ENCODE data around the gene PCBD2. TPM values are rescaled to one million over a fixed set of nuclear protein-coding genes. Genes with fewer than 3 reads are reported as not detected.

PCBD2 gene
- total and polyA plus RNA-seq, 2 experiments from 2014 or later: 8.7 to 16.0 TPM

- TF ChIP-seq CTCF (conservative IDR thresholded peaks at IDR 0.05; ENCODE audit: low read depth in 2 of 2) (no peak), EZH2 (IDR thresholded peaks at IDR 0.05; ENCODE audit: low read depth, unreplicated experiment) (no peak), POLR2AphosphoS5 (IDR thresholded peaks at IDR 0.05; ENCODE audit: low read depth) (no peak), NANOG (IDR thresholded peaks at IDR 0.05; ENCODE audit: borderline replicate concordance) (no peak)
Observed at GRCh38 chr5:134969166-134969565, 64.2 kb downstream of the PCBD2 start (continued).

DNA sequence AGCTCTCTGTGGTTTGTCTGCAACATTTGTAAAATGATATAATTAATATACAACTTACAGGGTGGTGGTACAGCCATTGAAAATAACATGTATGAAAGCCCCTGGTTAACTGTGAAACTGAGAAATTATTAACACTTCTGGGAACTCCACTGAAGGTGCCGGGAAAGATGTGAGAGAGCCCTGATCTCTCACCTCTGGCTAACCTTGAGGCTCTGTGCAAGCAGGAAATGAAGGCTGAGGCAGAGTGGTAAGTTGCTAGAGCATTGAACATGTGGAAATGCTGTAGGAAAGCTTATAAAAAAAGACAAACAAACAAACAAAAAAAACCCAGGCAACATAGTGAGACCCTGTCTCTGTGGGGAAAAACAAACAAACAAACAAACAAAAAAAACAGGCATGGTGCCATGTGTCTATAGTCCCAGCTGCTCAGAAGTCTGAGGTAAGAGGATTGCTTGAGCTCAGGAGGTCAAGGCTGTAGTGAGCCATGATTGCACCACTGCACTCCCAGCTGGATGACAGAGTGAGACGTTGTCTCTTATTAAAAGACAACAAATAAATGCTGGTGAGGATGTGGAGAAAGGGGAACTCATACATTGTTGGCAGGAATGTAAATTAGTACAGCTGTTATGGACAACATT is 70.3 kb downstream of the PCBD2 start:
- Histone ChIP-seq H3K9me2 (ENCODE audit: insufficient read depth) (no peaks in the 10 kb centered on the region), H4K20me1 (replicated peaks; ENCODE audit: insufficient read depth) (no peaks in the 10 kb centered on the region), H3K36me3 (ENCODE audit: insufficient read depth) (no peaks in the 10 kb centered on the region), H2AFZ (no peak overlapping the region), H3F3A (replicated peaks; ENCODE audit: low read depth) (no peaks in the 10 kb centered on the region), H3K4me3 (no peak overlapping the region), H3K27ac (ENCODE audit: low read depth) (no peak overlapping the region), H3K79me2 (replicated peaks; ENCODE audit: insufficient read depth) (no peaks in the 10 kb centered on the region), H3K4me2 (no peak overlapping the region), H3K4me1 (ENCODE audit: insufficient read depth) (no peaks in the 10 kb centered on the region), H3K27me3 (ENCODE audit: insufficient read depth) (no peaks in the 10 kb centered on the region)
- DNase-seq (ENCODE audit: low spot score): no peak
- Mint-ChIP-seq H3K4me3 (no peak overlapping the region), H3K27me3 (ENCODE audit: insufficient read depth, low read depth, poor library complexity) (peaks cover 3% of the 10 kb centered on the region), H3K9me3 (peaks cover 45% of the 10 kb centered on the region), H3K27ac (no peak overlapping the region), H3K4me1 (no peaks in the 10 kb centered on the region), H3K36me3 (ENCODE audit: low read depth) (peaks cover 42% of the 10 kb centered on the region)
- ATAC-seq: no peak
- TF ChIP-seq ZNF331 (CRISPR knock-in tag; IDR thresholded peaks at IDR 0.05; ENCODE audit: low read depth) (no peak), EZH2 (IDR thresholded peaks at IDR 0.05; ENCODE audit: low read depth, unreplicated experiment) (no peak), POLR2AphosphoS5 (IDR thresholded peaks at IDR 0.05; ENCODE audit: low read depth) (no peak)
- TF ChIP-seq, protein P1, sequence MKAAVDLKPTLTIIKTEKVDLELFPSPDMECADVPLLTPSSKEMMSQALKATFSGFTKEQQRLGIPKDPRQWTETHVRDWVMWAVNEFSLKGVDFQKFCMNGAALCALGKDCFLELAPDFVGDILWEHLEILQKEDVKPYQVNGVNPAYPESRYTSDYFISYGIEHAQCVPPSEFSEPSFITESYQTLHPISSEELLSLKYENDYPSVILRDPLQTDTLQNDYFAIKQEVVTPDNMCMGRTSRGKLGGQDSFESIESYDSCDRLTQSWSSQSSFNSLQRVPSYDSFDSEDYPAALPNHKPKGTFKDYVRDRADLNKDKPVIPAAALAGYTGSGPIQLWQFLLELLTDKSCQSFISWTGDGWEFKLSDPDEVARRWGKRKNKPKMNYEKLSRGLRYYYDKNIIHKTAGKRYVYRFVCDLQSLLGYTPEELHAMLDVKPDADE (IDR thresholded peaks at IDR 0.05): no peak

GRCh38 chr5:134975843-134976242 is 70.9 kb downstream of the PCBD2 start:
- no peaks in the 10 kb centered on the region; the same call in 2 of the 3 replicates for H3K4me1 Mint-ChIP-seq
- H3K36me3 Mint-ChIP-seq (ENCODE audit: low read depth): peaks cover 43% of the 10 kb centered on the region
- no peaks in the 10 kb centered on the region for H3K9me2 ChIP-seq (ENCODE audit: insufficient read depth)
- no peak overlapping the region for H3K27ac ChIP-seq (ENCODE audit: low read depth)
- H3K79me2 ChIP-seq (replicated peaks; ENCODE audit: insufficient read depth): no peaks in the 10 kb centered on the region
- ATAC-seq (no peak), DNase-seq (ENCODE audit: low spot score) (no peak)
- H2AFZ ChIP-seq: no peak overlapping the region
- H3K4me3 Mint-ChIP-seq: no peak overlapping the region
- H4K20me1 ChIP-seq (replicated peaks; ENCODE audit: insufficient read depth): no peaks in the 10 kb centered on the region
- no peaks in the 10 kb centered on the region for H3K36me3 ChIP-seq (ENCODE audit: insufficient read depth)
- H3K4me3 ChIP-seq: no peak overlapping the region
- H3K27me3 ChIP-seq (ENCODE audit: insufficient read depth): no peaks in the 10 kb centered on the region
- no peak overlapping the region for H3K4me2 ChIP-seq
- peaks cover 49% of the 10 kb centered on the region for H3K9me3 Mint-ChIP-seq
- H3K27ac Mint-ChIP-seq: no peak overlapping the region
- peaks cover 5% of the 10 kb centered on the region for H3K27me3 Mint-ChIP-seq (ENCODE audit: insufficient read depth, low read depth, poor library complexity)
- H3F3A ChIP-seq (replicated peaks; ENCODE audit: low read depth): no peaks in the 10 kb centered on the region
- no peaks in the 10 kb centered on the region for H3K4me1 ChIP-seq (ENCODE audit: insufficient read depth)
- TF ChIP-seq ZNF114 (CRISPR knock-in tag; IDR thresholded peaks at IDR 0.05) (no peak), POLR2AphosphoS5 (IDR thresholded peaks at IDR 0.05; ENCODE audit: low read depth) (no peak), EZH2 (IDR thresholded peaks at IDR 0.05; ENCODE audit: low read depth, unreplicated experiment) (no peak), NANOG (IDR thresholded peaks at IDR 0.05; ENCODE audit: borderline replicate concordance) (no peak), CTCF (conservative IDR thresholded peaks at IDR 0.05; ENCODE audit: low read depth in 2 of 2) (no peak), EZH2phosphoT487 (IDR thresholded peaks at IDR 0.05; ENCODE audit: unreplicated experiment) (no peak)
- TF ChIP-seq, protein P2, sequence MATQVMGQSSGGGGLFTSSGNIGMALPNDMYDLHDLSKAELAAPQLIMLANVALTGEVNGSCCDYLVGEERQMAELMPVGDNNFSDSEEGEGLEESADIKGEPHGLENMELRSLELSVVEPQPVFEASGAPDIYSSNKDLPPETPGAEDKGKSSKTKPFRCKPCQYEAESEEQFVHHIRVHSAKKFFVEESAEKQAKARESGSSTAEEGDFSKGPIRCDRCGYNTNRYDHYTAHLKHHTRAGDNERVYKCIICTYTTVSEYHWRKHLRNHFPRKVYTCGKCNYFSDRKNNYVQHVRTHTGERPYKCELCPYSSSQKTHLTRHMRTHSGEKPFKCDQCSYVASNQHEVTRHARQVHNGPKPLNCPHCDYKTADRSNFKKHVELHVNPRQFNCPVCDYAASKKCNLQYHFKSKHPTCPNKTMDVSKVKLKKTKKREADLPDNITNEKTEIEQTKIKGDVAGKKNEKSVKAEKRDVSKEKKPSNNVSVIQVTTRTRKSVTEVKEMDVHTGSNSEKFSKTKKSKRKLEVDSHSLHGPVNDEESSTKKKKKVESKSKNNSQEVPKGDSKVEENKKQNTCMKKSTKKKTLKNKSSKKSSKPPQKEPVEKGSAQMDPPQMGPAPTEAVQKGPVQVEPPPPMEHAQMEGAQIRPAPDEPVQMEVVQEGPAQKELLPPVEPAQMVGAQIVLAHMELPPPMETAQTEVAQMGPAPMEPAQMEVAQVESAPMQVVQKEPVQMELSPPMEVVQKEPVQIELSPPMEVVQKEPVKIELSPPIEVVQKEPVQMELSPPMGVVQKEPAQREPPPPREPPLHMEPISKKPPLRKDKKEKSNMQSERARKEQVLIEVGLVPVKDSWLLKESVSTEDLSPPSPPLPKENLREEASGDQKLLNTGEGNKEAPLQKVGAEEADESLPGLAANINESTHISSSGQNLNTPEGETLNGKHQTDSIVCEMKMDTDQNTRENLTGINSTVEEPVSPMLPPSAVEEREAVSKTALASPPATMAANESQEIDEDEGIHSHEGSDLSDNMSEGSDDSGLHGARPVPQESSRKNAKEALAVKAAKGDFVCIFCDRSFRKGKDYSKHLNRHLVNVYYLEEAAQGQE (IDR thresholded peaks at IDR 0.05; ENCODE audit: unreplicated experiment): no peak

Data from GM23338 (cell line).